Inferior parietal cortex (tissue), 1 donor: ENCODE data around the gene MMS19.

Experiments
- DNase-seq: peaks from one replicate; pipeline ENCODE4 v3.0.0-alpha.2; 2016; ENCODE audit errors: extremely low spot score

MMS19 gene

DNA sequence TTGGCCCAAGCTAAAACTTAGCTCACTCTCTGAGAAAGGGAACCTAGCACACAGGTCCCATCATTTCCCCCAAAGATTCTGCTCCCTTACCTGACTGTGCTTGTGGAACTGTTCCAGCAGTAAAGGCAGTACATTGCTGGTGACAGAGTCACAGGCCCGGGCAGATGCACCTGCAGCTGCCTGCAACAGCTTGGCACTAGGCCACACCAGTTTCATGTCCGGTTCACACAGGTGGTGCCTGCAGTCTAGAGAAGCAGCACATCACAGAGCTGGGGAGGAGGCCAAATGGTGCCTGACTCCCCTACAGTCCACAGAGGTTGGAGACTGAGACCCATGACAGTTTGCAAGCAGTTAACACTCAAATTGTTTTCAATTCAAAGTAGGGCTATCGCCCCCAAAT, 30.1 kb downstream of the MMS19 start:
- no peak for DNase-seq

DNA sequence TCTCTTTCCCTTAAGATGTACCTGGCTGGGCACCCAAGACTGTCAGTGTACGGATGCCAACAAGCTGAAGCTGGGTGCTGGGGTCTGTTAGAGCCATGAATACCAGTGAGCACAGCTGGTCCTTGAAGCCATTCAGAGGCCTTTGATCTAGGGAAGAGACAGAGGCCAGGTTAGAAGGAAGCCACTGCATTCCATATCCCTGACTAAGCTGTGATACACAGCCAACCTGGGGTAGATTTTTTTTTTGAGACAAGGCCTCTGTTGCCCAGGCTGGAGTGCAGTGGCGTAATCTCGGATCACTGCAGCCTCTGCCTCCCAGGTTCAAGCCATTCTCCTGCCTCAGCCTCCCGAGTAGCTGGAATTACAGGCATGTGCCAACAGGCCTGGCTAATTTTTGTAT, 31.5 kb downstream of the MMS19 start:
- no peak for DNase-seq

DNA sequence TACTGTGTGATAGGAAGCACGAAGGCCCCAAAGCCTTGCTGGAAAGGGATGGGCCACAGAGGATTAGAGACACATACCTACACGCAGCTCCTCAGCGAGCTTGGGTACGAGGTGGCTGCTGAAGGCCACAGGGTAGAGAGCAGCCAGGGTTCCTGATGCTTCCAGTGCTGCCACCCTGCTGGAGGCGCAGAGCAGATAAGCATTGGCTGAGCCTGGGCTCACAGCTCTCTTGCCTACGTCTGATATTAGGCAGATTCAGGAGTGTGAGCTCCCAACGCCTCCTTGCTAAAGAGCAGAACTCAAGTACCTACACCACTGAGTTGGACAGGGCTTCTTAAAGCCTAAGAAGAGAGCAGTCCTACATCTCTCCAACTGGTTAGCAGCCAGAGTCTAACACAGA, 32.2 kb downstream of the MMS19 start:
- DNase-seq: no peak

DNA sequence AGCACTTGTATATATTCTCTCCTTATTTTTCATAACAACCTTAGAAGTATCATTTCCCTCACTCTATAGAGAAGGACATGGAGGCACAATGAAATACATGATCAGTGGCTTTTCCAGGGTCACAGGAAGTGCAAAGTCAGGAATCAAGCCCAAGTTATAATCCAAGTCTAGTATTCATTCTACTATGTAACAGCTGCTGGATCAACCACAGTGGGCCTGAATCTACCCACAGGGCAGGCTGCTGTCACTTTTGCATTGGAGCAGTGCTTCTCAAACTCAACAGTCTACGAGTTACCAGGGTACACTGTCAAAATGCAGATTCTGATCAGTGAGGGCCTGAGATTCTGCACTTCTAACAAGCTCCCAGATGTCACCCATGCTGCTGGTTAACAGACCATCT, 34.0 kb downstream of the MMS19 start:
- no peak for DNase-seq

DNA sequence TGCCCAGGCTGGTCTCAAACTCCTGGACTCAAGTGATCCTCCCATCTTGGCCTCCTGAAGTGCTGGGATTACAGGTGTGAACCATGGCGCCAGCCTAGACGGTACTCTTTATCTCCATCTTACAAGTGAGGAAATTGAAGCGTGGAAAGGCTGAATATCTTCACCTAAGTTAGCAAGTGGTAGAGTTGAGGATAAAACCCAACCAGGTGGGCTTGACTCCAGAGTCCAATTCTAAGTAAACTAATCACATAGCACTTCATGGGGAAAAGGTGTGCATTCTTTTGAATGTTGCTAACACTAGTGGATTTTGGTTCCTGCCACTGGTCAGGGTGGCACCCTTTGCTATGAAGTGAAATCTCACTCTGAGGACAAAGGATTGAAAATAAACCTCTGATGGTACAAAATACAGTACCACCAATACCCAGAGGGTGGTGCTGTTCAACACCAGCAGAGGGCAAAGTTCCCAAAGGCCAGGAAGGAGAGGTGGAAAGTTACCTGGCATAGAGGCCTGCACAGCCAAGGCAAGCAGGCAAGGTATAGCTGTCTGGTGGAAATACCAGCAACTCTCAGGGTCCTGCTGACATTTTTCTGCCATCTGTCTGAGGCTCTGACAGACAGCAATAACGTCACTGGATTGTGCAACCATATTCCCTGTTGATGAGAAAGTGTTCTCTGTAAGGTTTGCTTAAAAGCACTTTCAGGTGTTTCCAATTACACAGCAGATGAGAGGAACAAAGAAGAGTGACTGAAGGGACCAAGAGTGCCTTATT, 34.7 kb downstream of the MMS19 start:
- peak; percentile 72 for DNase-seq

DNA sequence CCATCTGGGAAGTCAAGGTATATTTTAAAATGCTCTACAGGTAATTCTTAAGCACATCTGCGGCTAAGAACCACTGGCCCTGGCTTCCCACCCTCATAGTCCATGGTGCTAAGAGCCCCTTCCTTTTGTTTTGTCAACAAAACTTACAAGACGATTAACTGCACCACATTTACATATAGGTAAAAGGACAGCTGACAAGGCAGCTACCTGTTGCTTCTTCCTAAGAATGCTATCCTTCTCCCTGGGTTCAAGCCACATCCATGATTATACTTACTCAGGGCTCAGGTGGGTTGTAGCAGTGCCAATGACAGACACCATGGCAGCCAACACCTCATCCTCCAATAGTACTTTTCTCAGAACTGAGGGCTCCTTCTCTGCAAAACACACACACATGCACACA, 35.9 kb downstream of the MMS19 start:
- no peak for DNase-seq

DNA sequence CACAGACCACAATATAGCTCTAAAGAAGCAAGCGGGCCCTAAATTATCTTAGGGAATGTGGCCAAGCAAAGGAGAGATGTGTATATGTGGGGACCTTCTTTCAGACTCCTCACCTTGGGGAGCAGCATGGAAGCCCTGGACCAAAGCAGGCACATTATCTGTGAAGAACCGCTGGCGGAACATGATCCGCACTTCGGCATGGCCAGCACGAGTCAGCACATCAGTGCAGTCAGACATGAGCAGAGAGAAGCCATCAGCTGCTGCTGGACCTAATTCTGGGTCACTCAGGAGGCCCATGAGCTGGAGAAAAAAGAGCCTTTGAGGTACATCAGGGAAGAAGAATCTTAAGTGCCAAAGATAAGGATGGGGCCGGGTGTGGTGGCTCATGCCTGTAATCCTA, 38.3 kb downstream of the MMS19 start:
- no peak for DNase-seq

DNA sequence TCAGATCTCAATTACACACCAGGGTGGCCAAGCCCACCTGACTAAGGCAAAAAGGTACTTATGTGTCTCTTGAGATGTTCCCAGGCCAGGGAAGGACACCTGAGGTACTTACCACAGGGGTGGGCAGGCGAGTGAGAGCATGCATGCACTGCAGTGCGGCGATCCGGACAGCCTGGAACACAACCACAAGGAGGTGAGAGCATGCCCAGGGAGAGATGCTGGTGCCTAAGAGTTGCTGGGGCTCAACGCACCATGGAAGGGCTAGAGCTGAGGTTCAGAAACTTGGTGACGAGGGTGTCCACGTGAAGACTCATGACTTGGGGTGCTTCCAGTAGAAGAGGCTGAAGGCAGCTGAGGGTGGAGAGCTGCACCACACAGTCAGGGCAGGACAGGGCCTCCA, 39.1 kb downstream of the MMS19 start:
- no peak for DNase-seq

DNA sequence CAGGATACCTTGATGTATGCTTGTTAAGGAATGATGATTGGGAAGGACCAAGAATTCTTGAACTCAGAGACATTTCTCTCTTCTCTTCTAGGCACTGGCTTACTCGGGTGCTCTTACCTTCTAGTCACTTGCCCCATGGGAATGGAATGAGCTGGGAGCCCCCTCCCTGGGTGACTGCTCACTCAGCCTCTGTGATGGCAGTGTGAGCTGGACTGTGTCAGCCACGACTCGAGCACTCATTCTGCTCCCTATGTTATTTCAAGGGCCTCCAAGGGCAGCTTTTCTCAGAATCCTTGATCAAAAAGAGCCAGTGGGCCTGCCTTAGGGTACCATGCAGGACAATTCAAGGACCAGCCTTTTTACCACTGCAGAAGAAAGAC, 41.5 kb downstream of the MMS19 start:
- no peak for DNase-seq

DNA sequence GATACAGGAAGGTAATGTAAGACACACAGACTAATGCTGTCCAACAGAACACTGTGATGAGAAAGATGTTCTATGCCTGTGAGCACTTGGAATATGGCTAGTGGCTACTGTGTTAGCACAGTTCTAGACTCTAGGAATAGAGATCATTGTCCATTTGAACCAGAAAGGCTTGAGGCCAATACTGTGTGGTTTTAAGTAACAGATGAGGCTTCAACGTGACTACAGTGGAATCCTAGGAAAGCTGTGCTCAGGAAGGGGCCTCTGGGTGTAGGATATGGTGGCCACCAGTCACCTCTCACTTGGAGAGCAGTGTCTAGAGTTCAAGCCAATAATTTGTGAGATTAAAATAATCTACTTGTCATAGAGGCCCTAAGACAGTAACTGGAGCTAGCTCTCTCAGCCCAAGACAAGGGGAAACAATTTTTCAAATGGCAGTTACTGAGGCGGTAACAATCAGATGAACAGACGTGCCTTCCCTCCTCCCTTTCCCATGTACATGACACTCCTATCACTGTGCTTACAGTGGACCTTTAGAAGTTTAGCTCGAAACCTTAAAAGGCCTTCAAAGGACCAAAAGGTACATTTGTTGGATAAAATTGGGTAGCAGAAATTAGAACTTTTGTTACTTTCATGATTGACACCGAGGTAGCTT, 42.1 kb downstream of the MMS19 start:
- DNase-seq: no peak

DNA sequence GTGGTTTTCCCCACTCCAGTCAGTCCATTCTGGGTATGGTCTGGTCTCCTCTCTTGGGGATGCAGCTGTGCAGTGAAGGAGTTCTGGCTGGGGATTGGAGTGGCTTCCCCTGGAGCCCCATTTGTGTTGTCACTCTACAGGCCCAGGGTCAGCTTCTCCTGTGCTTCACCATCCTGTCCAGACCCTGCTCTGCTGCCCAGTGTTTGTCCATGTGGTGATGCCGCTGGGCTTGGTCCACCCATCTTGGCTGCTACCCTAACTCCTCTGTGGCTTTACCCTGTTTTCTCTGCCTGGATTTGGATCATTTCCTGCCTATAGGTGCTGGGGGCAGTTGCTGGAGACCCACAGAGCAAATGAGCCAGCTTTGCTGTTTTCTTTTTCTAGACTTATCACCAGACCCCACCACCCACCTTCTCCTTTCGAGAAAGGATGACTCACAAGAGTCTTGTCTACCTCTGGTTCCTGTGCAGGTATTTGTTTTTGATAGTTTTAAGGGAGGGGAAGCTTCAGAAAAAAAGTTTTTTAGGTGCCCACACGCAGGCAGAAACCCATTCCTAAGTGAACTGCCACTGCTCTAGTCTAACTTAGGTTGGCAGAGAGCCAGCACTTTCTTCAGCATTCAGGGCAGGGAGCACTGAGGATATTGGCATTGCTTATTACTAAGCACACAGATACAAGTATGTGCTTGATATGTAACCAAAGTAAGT, 43.7 kb downstream of the MMS19 start:
- DNase-seq: no peak

DNA sequence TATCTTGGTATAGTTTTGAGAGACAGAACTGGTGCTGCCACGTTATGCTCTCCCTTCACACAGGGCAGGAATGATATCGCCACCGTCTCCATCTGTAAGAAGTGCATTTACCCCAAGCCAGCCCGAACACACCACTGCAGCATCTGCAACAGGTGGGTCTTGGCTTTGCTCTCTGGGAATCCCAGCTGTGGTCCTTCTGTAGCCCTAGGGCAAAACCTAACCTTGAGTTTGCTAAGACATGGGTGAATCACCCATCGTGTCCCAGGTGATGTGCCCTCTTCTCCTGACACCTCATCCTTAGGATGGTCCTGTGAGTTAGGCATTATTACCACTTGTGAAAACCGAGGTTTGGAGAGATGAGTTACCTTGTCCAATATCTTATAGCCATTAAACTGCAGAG, 45.9 kb downstream of the MMS19 start:
- DNase-seq: no peak

DNA sequence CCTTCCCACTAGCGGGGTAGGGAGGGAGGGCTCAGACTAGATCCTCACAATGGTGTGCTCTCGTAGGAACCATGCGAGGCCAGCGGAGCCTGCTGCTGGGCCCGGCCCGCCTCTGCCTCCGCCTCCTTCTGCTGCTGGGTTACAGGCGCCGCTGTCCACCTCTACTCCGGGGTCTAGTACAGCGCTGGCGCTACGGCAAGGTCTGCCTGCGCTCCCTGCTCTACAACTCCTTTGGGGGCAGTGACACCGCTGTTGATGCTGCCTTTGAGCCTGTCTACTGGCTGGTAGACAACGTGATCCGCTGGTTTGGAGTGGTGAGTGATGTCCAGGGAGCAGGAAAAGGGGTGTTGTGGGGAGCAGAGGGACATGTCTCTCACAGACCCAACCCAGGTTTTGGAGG, 46.6 kb downstream of the MMS19 start:
- DNase-seq: no peak

DNA sequence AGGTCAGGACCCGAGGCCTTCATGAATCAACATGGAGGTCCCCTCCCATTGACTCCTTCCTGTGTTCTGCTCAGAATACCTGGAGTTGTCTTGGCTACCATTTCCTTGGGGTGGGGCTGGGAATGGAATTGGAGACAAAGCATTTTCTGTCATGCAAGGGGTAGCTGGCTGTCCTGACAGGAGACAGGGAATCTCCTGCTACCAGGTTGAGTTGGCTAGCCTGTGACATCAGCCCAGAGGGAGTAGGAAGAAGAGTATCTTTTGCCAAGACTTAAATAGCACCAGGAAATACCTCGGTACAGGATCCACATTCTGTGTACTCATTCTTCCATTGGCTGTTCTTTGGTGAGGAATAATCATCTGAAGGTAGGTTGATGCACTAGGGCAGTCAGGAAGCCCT, 47.4 kb downstream of the MMS19 start:
- no peak for DNase-seq

DNA sequence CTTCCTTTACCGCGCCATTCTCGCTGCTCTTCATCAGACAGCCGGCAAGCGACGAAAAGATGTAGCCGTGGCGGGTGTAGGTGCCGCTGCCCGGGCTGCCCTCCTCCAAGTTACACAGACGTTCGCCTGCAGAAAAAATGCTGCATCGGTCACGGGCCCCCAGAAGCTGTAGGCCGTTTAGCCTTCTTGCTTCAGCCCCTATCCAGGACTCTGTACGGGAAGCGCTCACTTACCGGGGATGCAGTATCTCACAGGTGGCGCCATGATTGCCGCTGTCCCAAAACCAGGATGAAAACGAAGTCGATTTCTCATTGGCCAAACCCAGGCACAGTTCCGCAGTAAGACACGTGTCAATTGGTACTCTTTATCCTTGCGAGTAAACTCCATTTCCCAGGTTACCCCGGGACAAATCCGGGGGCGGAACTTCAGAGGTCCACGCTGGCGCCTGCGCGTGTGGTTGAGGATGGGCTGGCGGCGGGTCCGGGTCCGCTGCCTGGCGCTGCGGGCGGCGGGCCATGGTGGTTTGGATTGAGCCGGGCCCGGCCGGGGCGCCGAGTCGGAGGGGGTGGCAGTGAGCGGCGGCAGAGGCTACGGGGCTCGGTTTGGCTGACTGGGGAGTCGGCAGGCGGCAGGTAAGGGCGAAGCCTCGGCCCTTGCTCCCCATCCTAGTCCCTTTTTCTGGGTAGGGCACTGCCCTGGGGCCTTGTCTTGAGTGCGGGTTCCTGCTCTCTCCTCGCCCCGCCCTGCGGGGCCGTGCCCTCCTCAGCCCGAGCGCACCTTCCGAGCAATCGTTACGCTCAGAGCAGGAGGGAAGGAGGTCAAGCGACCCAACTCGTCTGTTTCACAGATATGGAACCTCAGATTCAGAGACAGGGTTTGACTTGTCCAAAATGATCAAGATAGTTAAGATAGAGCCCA, 52.2 kb downstream of the MMS19 start, which contains the start of the genes EXOSC1 and ZDHHC16:
TSS of gene EXOSC1 (minus strand) at position 285 of the 918 bp plus-strand sequence. CDS start at position 264, 21 bp downstream.
TSS of gene ZDHHC16 (plus strand) at position 454 of the 918 bp plus-strand sequence. CDS start 5,501 bp downstream, outside the sequence.
- DNase-seq: peak; percentile 98

DNA sequence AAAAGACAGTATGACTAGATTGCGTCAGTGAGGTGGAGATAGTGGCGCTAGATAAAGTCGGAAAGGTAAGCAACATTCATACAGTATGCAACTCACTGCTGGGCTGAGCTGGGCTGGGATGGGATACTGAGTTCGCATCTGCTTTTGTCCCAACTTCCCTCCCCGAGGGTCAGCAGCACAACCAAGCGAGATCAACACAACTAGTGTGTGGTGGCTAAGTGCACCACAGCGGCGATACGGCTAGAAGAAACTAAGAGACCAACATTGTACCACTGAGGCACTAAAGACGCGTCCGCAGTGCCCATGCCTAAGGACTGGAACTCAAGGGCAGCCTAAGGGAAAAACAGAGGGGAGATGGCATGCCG, 52.9 kb downstream of the MMS19 start:
- DNase-seq: no peak

DNA sequence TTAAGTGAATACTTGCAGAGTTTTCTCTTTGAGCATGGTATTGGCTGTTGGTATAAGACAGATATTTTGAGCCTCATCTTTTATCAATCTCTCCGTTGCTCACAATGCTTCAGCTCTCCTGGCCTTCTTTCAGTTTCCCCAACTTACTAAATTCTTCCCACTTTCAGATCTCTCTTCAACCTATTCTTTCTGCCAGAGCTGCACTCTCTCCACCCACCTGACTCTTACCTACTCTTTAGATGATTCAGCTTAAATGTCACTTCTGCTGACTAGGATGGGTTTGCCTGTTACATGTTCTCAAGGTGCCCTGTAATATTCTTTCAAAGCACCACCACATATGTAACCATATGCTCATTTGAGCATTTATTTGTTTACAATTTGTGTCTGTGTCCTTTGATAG, 54.0 kb downstream of the MMS19 start:
- no peak for DNase-seq

DNA sequence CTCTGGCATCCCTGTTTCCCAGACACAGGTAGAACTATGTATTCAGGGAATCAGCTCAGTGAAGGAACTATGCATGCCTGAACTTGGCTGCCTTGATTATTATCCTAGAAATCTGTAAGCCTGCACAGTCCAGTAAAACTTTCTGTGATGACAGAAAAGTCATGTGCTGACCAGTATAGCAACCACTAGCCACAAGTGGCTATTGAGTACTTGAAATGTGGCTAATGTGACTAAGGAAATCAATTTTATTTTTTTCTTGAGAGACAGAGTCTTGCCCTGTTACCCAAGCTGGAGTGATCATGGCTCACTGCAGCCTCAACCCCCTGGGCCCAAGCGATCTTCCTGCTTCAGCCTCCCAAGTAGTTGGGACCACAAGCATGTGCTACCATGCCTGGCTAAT, 55.9 kb downstream of the MMS19 start:
- no peak for DNase-seq

DNA sequence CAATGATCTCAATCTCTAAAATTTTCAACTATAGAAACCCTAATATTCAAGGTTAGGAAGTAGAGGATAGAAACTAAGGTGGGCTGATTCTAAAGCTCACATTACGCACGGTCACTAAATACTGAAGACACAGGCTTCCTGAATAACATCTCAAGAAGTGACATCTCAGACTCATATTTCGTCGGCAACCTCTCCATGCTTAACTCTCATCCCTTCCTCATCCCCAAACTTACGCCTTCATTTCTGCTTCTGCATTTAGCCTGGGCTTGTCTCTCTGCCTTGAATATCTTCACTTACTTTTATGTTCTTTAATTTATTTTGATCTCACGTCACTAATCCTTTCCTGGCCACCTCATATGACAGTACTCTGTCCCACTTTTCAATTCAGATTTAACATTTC, 63.0 kb downstream of the MMS19 start:
- DNase-seq: no peak

DNA sequence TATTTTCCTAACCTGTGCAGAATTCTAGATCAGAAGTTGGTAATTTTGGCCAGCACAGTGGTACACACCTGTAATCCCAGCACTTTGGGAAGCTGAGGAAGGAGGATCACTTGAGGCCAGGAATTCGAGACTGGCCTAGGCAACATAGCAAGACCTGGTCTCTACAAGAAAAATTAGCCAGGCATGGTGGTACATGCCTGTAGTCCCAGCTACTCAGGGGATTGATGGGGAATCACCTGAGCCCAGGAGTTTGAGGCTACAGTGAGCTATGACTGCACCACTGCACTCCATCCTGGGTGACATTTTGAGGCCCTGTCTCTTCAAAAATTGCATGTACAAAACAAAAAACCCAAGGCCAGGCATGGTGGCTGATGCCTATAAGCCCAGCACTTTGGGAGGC, 63.7 kb downstream of the MMS19 start:
- no peak for DNase-seq

DNA sequence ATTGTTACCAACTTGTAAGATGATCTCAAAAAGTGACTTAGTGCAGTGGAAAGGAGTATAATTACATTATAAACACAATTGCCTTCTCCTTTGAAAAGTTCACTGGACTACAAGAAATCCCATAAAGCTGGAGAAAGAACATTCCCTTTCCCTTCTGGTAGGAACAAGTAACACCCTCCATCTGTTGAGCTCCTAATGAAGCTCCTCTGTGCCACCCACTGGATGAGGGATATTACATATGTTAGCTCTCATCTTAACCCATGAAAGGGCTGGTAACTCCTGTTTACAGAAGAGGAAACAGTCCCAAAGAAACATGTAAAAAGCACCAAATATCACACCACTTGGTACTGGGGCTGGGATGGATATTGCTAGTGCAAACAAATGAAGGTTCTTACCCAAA, 64.2 kb downstream of the MMS19 start:
- DNase-seq: no peak

DNA sequence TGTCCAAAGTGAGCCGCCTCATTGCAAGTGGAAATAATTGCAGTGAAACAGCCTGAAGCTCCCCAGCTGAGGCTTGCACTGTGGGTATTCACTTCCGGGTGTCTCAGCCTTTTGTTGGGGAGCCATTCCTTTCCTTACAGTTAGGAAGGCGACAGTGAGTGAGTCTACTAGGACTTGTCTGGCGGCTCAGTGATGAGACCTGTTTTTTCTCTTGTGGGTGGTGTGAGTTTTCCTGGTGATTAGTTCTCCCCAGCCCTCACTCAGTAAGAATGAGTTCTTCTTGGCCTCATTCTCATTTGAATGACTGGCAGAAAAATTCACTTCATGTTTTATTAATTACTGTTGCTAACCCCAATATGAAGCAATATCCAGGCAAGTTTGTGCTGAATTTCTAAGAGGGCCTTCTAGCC, 69.6 kb downstream of the MMS19 start:
- no peak for DNase-seq
